H54 (cell line): ENCODE measurements around the gene WDR43.

Experiments
- DNase-seq: peaks from one replicate; pipeline ENCODE4 v3.0.0; 2011; ENCODE audit warnings: low spot score, mixed read lengths; ENCODE audit not compliant: insufficient read length
- FAIRE-seq: peaks from 3 replicates; lab custom pipeline; 2011; peaks lifted over from hg19 to GRCh38; lab: Jason Lieb, UNC
- POLR2A ChIP-seq: IDR thresholded peaks from 2 replicates; pipeline ENCODE4 v1.6.1; 2011; ENCODE audit warnings: low read depth, mild to moderate bottlenecking, low read length

Gene WDR43

DNA sequence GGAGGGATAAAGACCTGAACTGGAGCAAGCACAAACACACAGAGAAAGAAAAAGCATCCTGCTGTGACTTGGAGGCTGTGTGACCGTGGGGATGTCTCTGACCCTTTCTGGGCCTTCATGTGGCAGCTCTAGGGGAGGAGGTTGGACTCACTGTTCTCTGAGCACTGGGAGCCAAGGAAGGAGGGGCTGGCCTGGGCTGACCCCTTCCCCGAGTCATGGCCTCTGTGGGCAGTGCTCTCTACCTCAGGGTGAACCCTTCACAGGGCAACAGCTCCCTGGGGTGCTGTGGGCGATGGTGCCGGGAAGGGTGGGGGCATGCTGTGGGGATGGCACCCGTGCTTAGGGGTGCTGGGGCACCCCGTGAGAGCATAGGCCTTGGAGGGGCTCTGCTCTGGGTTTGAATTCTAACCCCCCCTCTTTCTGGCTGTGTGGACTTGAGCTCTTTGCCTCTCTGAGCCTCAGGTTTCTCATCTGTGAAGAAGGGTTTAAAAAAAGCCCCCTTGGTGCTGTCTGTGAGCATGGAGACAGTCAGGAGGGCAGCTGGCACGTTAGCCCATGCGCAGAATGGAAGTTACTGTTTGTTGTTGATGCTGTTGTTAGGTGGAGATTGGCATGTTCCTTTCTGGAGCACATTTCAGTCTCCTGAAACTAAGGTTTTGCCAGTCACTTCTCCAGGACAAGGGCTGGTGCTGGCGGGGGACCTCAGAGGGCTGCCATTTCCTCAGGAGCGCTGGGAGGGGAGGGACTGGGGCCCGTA is 87.3 kb downstream of the WDR43 start:
- FAIRE-seq, result no peak
- no peak for DNase-seq
- no peak for TF ChIP-seq POLR2A

DNA sequence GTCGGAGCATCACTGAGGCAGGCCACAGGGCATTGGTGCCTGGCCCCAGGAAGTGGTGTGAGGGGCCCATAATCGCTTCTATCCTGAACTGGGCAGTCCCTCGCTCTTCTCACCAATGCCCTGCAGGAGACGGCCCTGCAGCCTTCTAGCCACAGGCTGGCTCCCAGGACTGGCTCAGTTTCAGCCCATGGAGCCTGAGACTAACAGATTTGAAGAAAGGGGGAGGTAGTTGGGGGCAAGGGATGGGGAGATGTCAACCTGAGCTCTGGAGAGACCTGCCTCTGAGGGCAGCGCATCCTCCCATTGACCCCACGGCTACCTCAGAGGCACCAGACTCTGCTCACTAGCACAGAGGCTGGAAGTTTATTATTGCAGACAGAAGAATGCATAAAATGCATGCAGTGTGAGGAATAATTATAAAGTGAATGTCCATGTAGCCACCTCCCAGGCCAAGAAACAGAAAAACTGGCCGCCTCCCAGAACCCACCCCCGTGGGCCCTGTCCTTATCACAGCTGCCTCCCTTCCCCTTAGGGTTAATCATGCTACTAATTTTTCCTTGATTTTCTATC is 88.0 kb downstream of the WDR43 start:
- no peak for DNase-seq
- no peak for FAIRE-seq
- no peak for TF ChIP-seq POLR2A

DNA sequence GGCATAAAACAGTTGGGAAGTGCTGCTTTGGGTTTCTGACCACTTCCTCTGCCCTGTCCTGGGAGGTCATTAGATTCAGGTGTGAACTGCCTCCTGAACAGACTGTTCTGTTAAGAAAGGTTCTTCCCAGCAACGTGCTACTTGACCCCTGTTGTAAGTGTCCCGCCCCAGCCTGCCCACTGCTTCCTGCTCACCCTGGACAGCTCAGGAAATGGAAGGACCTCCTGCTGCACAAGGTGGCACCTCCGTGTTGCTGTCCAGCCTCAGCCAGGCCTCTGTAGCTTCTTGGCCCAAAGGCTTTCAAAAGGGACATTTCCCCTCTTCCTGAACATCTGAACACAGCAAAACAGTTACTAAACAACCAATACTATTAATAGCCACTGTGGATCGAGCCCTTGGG is 92.0 kb downstream of the WDR43 start:
- DNase-seq (no peak), FAIRE-seq (no peak)
- no peak for TF ChIP-seq POLR2A

DNA sequence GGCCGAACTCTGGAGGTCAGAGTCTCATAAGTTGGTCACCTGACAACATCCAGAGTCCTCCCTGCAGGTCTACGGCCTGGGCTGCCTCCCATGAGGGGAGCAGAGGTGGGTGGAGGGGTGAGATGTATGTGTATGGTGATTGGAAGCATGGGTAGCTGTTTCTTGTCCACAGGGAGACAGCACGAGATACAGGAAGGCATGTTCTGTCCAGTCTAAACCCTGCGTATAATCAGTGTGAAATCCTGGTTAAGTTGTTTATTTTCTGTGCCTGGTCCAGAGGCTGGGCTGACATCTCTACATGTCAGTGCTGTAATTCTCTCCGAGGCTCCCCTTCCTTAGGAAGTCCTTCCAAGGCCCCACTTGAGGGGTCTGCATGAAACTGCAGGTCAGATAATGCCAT is 95.5 kb downstream of the WDR43 start:
- FAIRE-seq (no peak), DNase-seq (no peak)
- TF ChIP-seq POLR2A, result no peak

DNA sequence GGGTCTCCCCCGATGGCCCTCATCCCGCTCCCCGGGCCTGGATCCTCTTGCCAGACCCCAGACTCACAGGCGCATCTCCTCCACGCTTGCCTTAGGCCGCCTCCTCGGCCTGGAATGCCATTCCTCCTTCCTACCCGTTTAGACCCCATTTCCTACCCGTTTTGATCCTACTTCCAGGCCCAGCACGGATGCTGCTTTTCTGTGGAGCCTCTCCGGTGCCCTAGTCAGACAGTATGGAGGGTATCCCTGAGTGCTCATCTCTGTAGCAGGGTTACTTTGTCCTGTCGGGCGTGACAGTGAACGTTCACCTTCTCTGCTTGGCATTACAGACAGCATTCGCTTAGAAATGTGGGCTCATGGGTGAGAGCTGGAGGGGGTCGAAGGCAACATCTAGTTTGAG is 96.0 kb downstream of the WDR43 start:
- no peak for TF ChIP-seq POLR2A
- no peak for DNase-seq

DNA sequence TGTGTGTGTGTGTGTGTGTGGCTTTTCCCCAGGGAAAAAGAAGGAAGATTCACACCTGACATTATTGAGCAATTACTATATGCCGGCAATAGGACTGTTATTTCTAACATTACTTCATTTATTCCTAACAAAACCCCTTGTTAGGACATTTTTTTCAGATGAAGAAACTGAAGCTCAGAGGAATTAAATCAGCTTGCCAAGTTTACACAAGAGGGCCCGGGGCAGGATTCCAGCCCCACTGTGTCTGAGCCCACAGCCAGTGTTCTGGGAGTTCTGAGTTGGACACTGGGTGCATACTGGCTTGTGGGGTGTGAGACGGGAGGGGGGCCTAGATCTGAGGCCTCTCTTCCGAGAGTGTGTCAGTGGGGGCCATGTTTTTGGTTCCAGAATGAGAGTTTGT is 96.6 kb downstream of the WDR43 start:
- no peak for DNase-seq
- TF ChIP-seq POLR2A, result no peak
- no peak for FAIRE-seq

More for the DNA sequence above, 96.0 kb downstream of the WDR43 start:
- FAIRE-seq, result no peak

DNA sequence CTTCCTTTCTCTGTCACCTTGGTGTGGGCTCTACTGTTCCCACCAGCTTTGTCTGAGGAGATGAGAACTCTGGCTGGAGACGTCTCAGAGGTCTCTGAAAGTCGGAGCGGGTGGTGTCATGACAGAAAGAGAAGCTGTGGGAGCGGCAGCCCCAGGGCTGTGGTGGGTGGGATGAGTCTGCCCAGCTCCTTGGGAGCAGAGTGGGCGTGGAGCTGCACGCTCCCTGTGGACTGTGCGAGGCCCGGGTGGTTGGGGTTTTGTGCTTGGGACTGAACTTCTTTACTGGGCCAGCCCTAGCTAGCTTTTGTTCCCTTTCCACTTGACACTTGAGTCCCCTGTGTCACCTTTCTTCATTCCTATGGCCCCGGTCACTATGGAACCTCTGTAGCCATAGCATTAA is 97.0 kb downstream of the WDR43 start:
- TF ChIP-seq POLR2A, result no peak
- no peak for FAIRE-seq
- no peak for DNase-seq

DNA sequence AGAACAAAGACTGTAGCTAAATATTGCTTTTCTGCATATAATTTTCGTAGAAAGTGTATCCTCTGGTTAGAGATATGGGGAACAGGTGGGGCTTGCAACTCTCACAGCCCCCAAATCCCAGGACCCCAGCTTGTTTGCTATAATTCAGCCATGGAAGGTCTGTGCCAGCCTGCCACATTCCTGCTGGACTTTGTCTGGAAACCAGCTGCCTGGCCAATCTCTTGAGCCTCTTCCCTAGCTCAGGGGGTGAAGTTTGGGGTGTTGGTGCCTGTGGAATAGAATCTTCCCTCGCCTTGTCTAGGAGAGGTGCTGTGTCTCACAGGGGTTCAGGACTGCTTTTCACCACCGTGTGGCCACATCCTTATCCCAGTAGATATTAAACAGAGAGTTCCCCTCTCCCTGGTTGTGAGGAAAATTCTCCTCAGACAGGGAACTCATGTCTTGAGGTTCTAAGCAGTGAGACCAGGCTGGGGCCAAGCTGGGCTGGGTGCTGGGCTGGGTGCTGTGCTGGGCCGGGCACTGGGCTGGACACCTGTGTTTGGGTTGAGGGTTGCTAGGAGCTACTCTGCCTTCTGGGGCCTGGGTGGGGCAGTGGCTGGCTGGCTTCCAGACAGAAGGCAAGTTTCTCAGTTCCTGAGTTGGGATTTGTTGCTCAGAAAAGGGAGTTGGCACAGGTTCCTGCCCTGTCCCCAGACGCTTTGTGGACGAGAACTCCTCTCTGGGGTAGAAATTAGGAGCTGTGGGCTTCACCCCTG is 98.9 kb downstream of the WDR43 start:
- DNase-seq (no peak), FAIRE-seq (no peak)
- TF ChIP-seq POLR2A, result no peak

DNA sequence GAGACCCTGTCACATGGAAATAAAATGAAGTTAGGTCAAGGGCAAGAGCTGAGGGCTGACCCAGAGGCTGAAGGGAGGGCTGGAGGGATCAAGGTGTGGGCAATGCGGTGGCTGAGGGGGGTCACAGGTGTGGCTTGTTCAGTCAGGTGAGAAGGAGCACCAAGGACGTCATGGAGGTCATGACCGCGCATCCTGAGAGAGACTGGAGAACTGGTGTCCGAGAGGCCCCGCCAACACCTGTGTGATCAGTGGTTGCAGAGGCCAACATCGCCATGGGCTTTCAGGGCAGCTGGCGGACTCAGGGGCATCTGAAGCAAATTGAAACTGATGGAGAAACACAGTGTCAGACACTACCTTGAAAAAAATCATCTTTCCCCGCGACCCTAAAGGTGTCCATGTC is 99.6 kb downstream of the WDR43 start:
- FAIRE-seq, result no peak

DNA sequence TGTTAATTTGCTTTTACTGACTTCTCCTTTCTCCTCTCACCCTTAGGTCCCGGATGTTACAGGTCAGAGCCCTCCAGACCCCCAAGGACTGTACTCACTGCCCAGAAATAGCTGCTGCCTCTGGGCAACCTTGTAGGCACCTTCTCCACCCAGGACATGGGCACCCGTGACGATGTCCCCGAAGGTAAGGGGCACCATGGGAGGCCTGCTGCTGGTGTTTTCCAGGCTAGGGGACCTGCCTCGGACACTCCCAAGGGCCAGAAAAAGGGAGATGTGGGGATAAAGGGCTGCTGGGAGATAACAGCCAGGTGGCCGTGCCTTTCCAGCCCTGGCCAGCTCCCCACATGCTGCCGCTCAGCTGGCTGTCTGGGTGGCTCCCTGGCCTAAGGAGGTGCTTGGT is 100.2 kb downstream of the WDR43 start:
- no peak for TF ChIP-seq POLR2A
- no peak for FAIRE-seq
- DNase-seq, result no peak

More for the DNA sequence above, 99.6 kb downstream of the WDR43 start:
- TF ChIP-seq POLR2A, result no peak
- no peak for DNase-seq

DNA sequence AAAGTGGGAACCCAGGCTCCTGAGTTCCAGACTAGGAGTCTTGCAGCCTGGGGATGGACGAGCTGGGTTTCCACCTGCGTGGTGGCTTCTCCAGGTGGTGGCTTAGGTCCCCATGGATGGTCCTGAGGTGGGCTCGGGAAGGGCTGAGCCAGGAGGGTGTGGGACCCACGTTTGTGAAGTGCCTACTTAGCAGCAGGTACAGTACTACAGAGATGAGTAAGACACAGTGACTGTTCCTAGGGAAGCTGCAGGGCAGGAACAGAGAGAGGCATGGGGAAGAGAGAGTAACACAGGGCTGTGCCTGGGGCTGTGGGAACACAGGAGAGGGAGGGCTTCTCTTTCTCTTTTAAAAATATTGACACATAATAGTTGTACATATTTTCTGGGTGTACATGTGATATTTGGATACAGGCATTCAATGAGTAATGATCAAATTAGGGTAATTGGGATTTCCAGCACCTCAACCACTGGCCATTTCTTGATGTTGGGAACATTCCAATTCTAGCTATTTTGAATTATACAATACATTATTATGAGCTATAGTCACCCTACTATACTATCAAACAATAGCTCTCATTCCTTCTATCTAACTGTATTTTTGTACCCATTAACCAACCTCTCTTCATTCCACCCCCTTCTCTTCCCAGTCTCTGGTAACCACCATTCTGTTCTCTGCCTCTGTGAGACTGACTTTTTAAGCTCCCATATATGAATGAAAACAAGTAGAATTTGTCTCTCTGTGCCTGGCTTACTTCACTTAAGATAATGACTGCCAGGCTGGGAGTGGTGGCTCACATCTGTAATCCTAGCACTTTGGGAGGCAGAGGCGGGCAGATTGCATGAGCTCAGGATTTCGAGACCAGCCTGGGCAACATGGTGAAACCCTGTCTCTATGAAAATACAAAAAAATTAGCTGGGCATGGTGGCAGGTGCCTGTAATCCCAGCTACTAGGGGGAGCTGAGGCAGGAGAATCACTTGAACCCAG is 101.6 kb downstream of the WDR43 start:
- no peak for TF ChIP-seq POLR2A
- DNase-seq (no peak), FAIRE-seq (no peak)

DNA sequence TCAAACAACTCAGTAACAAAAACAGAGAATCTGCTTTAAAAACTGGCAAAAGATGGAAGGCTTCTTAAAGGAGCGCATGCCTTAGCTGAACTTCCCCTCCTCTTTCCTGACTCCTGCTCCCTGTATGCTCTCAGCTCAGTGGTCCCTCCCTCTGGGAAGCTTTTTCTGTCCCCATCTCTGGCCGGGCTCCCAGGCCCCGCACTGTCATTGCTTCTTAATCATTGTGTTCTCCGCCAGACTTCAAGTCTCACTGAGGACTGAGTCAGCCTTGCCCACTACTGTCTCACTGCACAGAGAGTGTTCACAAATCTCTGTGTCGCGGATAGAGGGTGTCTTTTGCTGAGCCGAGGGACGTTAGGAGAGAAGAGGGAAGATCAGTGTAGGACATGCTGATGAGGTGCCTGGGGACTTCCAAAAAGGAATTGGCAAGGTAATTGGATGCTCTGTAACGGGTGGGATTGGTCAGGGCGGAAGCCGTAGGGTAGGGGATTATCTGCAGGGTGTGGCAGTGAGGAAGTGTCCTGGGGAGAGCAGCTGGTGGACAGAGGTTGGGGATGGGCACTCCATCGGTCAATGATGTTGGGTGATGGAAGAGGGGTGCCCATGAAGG is 102.9 kb downstream of the WDR43 start:
- FAIRE-seq (no peak), DNase-seq (no peak)
- no peak for TF ChIP-seq POLR2A
